GM21528 (cell line): Measurements from ENCODE around the gene KIF18B.

Source experiments
- ATAC-seq: cut with Tn5 transposase; IDR thresholded peaks from one replicate; pipeline ENCODE4 v1.9.1; 2021; ENCODE audit warnings: mild to moderate bottlenecking, moderate library complexity; ENCODE audit not compliant: unreplicated experiment, low FRiP score

KIF18B gene

GRCh38 chr17:44884941-44885340 is 62.6 kb downstream of the KIF18B start:
- no peak for ATAC-seq

DNA sequence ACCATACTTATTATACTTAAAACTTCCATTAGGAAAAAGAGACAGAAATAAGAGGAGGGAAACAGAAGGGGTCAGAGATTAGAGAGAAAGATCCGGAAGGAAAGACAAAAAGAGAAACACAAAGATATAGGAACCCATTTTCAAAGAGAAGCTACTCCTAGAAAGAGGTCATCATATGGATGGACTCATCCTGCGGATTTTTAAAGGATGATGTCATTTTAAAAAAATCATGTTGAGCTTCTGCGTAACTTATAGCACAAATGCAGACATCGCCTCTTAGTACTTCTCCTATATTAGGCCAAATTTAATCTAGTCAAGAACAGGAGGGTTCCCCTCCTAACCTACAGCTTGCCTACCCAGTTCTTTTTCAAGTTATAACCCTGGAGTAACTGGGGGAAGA is 66.4 kb downstream of the KIF18B start:
- ATAC-seq: no peak

DNA sequence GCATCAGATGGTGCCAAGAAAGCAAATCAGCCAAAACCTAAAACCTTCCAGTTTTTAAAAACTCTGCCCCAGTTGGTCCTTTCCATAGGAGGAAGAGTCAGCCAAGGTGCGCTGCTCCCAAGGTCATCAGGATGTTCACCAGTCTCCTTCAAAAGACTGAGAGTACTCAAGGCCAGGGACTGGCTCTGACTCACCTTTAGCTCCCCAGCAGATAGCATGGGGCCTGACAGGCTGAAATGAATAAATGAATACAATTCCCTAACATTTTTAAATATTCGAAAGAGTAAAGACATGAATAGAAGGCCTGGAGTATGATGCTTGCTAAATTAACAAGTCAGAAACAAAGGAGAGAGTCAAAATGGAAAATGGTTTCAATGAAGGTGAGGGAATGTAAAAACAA is 67.5 kb downstream of the KIF18B start:
- no peak for ATAC-seq

DNA sequence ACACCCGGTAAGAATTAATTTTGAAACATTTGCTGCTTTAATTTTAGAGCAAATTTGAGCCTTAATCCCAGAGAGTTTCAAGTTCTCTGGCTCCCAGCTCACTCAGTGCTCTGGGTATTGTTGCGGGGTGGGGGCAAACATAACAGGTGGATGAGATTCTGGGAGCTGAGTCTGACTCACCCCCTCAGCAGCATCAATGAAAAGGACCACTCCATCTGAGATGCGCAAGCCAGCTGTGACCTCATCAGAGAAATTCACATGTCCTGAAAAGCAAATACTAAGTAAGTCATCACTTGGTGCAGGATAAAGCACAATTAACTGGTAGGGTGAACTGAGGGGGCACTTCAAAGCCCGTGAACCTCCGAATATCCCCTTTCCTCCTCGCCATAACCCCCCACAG is 68.2 kb downstream of the KIF18B start:
- no peak for ATAC-seq

- ATAC-seq: no peak
Measured at GRCh38 chr17:44878627-44879221, 68.8 kb downstream of the KIF18B start.

DNA sequence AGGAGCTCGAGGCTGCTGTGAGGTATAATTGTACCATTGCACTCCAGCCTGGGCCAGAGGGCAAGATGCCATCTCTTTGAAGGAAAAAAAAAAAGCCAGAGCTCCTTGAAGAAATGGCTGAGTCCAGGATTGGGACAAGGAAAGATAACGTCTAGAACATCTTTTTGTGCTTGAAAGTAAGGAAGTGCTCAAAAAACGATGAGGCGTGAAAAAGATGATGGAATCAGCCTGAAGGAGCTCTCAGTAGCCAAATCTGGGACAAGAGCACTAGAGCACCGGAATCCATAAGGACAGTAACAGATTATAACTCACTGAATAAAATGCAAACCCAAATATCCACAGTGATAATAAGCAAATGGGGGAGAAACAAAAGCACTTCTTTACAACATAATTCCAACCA is 70.5 kb downstream of the KIF18B start:
- ATAC-seq: no peak

- no peak for ATAC-seq
Measured at GRCh38 chr17:44875761-44876160, 71.8 kb downstream of the KIF18B start.
